Activated gamma-delta T cell (primary cell): ENCODE results near the gene ZPBP2.

Source experiments
- DNase-seq: peaks from one replicate; lab custom pipeline; 2025; lab: John Stamatoyannopoulos, UW

The ZPBP2 gene

GRCh38 chr17:39913989-39914388, 46.0 kb downstream of the ZPBP2 start:
- no peak for DNase-seq

- no peak for DNase-seq
These were observed 47.6 kb downstream of the ZPBP2 start for GRCh38 chr17:39915559-39915958.

- DNase-seq: no peak
These were observed 48.9 kb downstream of the ZPBP2 start for GRCh38 chr17:39916918-39917317.

- no peak for DNase-seq
These were observed 51.2 kb downstream of the ZPBP2 start for GRCh38 chr17:39919087-39919683.

GRCh38 chr17:39920218-39921210, 52.5 kb downstream of the ZPBP2 start:
- DNase-seq: peak; percentile 27

- DNase-seq: no peak
These were observed 53.3 kb downstream of the ZPBP2 start for GRCh38 chr17:39921323-39921722.

GRCh38 chr17:39922006-39922405, 54.0 kb downstream of the ZPBP2 start:
- DNase-seq: no peak

- DNase-seq: no peak
These were observed 55.2 kb downstream of the ZPBP2 start for GRCh38 chr17:39923230-39923629.

- no peak for DNase-seq
These were observed 56.1 kb downstream of the ZPBP2 start for GRCh38 chr17:39923836-39924690.

- no peak for DNase-seq
These were observed 56.7 kb downstream of the ZPBP2 start for GRCh38 chr17:39924691-39925055.

- no peak for DNase-seq
These were observed 57.5 kb downstream of the ZPBP2 start for GRCh38 chr17:39925282-39926134.

GRCh38 chr17:39926135-39926587, 58.2 kb downstream of the ZPBP2 start:
- no peak for DNase-seq

- peak; percentile 29 for DNase-seq
These were observed 58.6 kb downstream of the ZPBP2 start for GRCh38 chr17:39926588-39927100.
